HG02885 (cell line): ENCODE results near the gene TP53AIP1.

Experiments
- ATAC-seq: cut with Tn5 transposase; IDR thresholded peaks from one replicate; pipeline ENCODE4 v1.9.1; 2021; ENCODE audit warnings: mild to moderate bottlenecking; ENCODE audit not compliant: unreplicated experiment, poor library complexity

Gene TP53AIP1

DNA sequence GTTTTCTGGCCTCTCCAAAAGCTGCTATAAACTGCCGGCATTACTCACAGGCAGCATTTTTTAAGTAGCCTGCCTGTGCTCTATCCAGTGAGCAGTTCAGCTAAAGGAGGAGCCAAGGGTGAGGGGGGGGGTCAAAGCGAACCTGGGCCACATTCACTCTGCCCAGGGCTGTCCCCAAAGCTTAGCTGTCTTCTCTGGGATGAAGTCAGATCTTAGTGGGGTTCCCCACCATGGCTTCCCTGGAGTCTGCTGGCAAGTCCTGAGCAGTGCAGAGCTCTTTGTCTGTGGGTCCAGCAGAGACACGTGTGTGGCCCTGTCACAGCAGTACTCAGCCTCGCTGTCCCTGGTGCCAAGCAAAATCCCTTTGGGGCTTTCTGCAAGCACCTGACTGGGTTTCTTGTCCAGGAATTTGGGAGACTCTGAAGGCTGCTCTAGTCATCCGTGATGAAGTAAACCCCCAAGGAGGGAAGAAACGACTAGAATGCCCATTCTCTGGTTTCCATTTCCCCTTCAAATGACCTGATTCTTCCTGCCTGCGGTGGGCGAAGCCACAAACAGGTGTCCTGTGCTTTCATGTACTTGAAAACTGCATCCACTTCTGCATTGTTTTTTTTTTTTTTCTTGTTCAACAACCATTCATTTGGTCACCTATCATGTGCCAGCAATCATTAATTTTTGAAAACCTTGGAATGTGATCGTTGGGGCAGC, 48.9 kb downstream of the TP53AIP1 start:
- peak; percentile 70 for ATAC-seq

DNA sequence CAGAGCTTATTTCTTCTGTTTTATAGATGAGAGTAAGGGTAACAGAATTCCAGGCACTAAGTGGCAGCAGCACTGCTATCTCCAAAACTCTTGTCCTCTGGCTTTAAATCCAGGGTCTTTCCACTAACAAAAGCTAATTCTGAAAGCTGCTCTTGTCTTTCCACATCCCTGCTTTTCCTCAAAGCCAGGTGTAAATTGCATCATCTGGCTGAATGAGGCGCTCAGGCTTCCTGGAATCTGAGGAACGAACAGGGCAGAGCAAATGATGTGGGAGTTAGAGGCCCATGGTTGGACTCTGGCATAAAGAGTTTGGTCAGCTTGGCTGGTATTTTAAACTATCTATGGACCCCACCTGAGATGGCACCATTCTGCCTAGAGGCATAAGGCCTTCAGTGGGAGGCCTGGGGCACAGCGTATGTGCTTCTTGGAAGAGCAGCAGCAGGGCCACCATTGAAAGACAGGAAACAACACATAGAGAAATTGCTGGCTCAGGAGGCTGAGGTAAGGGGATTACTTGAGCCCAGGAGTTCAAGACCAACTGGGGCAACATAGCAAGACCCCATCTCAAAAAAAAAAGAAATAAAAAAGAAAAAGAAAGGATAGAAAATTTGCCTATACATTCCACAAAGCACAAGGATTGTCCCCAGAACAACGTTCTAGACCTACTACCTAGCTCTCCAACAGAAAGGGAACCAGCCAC, 49.7 kb downstream of the TP53AIP1 start:
- no peak for ATAC-seq

DNA sequence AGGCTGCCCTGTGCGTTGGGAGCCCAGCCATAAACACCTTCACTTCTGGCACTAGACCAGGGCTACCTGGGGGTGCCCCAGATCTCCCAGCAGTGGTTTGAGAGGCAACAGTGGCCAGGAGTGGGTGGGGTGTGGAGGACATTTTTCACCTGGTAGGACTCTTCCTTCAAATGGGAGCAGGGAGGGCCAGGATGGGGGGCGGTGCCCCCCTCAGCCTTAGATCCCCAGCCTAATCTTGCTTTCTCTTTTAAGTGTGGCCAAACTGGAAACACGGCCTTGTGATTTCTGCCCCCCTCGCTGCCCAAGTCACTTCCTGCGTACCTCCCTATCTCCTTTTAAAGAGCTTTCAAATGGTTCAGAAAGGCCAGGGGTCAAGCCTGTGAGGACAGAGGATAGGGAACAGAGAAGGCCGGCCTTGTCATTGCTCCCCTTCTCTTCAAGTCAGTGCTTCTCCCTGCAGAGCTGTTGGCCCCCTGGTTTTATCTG, 50.7 kb downstream of the TP53AIP1 start:
- ATAC-seq: no peak

DNA sequence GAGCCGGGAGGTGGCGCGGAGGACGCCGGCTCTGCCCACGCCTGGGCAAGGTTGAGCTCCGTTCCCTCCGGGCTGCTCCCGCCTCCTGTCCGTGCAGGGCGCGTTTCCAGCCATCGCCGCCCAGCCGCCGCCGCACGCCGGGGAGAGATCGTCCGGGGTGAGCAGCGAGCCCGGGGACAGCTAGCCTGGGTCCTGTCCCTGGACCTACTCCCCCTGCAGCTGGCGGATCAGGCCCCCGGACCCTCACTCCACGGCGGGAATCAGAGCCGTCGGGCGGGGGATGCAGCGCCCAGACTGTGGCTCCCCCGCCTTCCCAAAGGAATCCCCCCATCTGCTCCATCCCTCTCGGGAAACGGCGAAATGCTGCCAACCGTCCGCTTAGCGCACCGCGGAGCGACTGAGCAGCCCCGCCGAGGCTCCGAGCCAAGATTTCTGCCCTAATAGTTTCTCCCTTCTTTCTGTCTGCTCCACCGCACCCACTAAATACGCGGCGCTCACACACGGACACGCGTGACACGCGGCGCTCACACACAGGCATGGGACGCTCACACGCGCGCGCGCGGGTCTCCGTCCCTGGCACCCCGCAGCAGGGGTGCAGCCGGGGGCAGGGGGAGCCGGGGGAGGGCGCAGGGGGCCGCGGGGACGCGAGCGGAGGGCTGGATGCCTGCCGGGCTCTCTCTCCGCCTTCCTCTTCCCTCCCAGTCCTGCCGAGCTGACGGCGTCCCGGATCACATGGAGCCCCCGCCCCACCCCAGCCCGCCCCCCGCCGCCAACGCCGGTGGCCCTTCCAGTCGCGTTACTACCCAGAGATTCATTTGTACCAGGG, 51.9 kb downstream of the TP53AIP1 start, which contains the start of gene KCNJ5:
Gene KCNJ5, plus strand, starts transcription at position 814 of the 826 bp plus-strand sequence. CDS start 19,918 bp downstream, outside the sequence.
- ATAC-seq: no peak

DNA sequence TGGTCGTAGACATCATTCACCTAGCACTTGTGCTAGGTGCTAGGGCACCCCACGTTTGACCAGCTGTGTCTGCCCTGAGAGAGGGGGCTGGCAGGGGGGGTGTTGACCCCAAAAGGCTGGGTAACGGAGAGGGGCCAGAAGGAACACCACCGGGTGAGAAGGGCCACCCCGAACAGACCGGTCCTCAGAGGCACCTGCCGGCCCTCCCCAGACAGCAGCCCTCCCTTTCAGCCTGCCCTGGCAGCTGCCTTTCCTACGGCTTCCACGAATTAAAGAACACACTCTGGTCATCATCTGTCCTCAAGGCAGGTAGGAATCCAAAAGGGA, 52.5 kb downstream of the TP53AIP1 start:
- ATAC-seq: no peak

DNA sequence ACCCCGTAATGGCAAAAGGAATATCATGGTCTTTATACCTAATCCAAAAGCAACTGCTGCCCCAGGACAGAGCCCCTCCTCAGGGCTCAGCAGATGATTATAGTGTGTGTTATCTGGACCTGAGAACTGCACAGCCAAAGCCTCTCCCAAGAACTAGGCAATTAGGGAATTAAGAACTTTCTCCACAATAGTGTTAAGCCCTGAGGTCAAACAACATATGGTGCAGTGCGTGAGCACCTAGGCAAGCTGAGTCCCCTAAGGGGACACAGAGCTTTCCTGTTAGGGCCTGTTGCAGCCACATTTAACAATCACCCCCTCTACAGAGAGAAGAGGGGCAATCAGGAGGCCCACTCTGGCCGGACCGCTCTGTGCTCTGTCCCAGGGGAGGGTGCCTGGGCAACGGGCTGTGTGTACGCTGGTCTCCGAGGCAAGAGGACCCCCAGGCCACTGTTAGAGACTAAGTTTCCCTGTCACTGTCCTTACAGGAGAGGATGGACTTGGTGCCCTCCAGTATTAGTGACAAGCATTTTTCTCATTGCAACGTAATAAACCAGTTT, 52.9 kb downstream of the TP53AIP1 start:
- ATAC-seq: no peak

DNA sequence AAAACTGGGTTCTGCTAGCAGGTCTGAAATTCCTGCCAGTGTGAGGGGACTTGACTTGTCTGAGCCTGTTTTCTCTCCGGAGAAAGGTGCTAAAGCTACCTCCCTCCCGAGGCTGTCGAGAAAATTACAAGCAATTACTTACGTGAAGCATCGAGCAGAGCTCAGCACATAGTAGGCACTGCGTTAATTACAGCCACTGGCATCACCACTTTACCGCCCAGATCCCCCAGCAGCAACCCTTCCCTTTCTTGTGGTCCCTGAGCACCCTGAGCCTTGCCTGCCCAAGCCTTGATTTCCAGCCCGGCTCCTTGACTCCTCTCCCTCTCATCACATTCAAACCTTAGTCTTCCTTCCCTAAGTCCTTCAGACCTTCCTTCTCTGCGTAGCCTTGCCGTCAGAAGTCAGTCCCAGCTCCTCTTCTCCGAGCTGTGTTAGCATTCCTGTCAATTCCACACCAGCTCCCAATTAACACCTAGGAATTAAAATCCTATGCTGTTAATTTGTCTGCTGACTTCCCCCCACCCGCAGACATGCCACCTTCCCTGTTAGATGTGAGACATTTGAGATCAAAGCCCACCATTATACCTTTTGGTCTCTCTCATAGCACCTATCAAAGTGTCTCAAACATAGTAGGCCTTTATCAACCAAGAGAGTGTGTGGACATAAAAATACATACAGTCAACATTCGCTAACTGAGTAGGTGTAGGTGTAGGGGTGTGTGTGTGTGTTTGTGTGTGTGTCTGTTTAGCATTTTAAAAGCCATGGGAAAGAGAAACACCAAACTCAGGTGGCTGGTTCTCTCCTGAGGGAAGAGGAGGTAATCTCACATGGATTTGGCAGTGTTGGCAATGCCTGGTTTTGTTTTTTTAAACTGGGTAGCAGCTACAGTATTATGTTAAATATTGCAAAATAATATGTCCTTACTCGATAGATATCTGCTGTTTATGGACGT, 54.4 kb downstream of the TP53AIP1 start:
- ATAC-seq: no peak

DNA sequence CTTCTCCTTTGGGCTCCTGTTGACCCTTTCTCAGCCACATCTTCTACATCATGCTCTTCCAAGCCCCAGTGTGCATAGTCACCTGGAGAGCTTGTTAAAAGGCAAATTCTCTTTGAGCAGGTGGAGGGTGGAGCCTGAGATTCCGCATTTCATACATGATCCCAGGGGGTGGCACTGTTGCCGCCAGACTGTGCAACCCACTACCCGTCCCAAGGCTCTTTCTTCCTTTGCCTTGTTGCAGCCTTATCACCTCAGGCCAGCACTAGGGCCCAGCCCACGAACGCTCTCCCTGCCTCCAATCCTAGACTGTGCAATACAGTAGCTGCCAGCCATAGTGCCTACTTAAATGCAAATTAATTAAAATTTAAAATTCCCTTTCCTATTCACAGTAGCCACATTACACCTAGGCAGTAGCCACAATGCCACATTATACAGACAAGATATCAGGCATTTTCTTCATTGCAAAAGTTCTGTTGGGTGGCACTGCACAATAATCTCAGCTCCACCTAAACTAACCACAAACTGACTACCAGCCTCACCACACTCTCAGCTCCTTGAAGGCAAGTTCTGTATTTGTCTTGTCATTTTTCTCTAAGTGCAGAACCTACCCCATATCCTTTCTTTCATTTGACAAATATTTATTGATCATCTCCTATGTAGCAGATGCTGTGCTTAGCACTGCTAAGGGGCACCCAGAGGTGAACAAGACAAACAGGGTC, 56.1 kb downstream of the TP53AIP1 start:
- no peak for ATAC-seq
